ENCODE measurements around the gene GUCD1. TPM values are rescaled to one million over a fixed set of nuclear protein-coding genes. Genes with fewer than 3 reads are reported as not detected.

The GUCD1 gene
- total RNA-seq, 1 donor from 2014 or later, result 71.6 TPM

DNA sequence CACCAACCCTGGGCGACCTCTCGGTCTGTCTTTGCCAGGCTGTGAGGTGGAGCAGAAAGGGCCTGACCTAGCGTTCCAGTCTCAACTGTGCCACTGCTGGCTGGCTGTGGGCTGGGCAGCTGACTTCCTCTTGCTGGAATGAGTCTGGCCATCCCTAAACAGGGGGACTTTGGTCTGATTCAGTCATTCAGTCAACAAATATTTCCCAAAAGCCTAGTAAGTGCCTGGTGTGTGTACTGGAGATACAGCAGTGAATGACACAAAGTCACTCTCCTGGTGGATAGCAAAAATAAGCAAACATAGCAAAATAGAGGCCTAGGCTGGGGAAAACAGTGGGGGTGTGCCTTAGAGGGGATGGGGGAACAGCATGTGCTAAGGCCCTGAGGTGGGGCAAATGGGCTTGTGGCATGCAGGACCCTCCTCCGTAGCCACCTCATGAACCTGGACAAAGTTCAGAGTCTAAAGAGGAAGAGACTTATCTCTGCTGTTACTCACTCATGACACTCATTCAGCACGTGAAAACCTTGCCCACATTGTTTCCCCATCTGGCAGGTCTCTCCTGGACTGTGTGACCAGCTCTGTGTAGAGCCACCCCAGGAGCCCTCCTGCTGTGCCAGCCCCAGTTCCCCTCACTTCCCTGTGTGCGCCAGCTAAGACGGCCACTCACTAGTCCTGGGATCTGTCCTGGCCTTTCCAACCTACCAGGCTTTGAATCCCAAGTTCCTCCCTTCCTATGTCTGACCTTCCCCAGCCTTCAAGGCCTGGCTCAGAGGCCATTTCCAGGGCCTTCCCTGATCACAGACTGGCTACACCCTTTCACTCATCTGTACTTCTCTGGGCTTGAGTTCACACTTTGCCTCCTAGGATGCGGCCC, 4.7 kb downstream of the GUCD1 start:
- Histone ChIP-seq H3K36me3 (ENCODE audit: control insufficient read depth, insufficient read depth, low read length) (peaks cover 34% of the 10 kb centered on the region), H3K4me3 (ENCODE audit: low read depth, low read length) (no peak overlapping the region), H3K27me3 (ENCODE audit: control insufficient read depth, insufficient read depth, low read length) (no peaks in the 10 kb centered on the region)
- DNase-seq (ENCODE audit: low read depth) (no peak), FAIRE-seq (no peak)
- no peak for TF ChIP-seq CTCF (IDR thresholded peaks at IDR 0.05; ENCODE audit: insufficient read depth, low read length, severe bottlenecking)

GRCh38 chr22:24548812-24549211, 6.1 kb downstream of the GUCD1 start:
- FAIRE-seq, result peak; percentile 66
- no peak for TF ChIP-seq CTCF (IDR thresholded peaks at IDR 0.05; ENCODE audit: insufficient read depth, low read length, severe bottlenecking)
- Histone ChIP-seq H3K4me3 (ENCODE audit: low read depth, low read length) (no peak overlapping the region), H3K27me3 (ENCODE audit: control insufficient read depth, insufficient read depth, low read length) (no peaks in the 10 kb centered on the region), H3K36me3 (ENCODE audit: control insufficient read depth, insufficient read depth, low read length) (peaks cover 40% of the 10 kb centered on the region)
- no peak for DNase-seq (ENCODE audit: low read depth)

DNA sequence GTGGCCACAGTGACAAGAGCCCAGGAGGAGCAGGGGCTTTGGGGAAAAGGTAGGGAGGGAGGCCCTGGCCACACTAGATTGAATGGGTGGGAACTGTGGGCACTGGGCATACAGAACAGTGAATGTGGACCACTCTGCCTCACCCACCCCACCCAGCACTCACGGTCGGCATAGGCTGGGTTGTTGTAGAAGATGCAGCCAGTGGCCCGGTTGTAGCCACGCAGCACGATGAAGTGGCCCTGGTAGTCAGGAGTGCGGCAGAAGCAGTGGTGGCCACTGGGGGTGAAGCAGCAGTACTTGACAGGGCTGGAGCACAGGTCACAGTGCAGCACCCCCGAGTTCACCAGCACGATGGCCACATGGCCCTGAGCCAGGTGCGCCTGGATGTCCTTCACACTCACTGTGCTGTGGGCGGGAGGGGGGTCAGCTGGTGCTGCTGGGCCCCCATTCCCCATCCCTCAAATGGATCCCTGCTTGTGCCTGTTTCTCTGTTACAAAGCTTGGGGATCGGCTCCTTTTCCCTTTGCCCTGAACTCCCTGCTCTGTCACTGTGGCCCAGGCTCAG, 11.2 kb downstream of the GUCD1 start:
- DNase-seq (ENCODE audit: low read depth), result no peak
- FAIRE-seq, result no peak
- TF ChIP-seq CTCF (IDR thresholded peaks at IDR 0.05; ENCODE audit: insufficient read depth, low read length, severe bottlenecking), result no peak
- Histone ChIP-seq H3K27me3 (ENCODE audit: control insufficient read depth, insufficient read depth, low read length) (no peaks in the 10 kb centered on the region), H3K4me3 (ENCODE audit: low read depth, low read length) (no peak overlapping the region), H3K36me3 (ENCODE audit: control insufficient read depth, insufficient read depth, low read length) (peaks cover 49% of the 10 kb centered on the region)

GRCh38 chr22:24543185-24543601, 11.7 kb downstream of the GUCD1 start:
- H3K4me3 ChIP-seq (ENCODE audit: low read depth, low read length), result no peak overlapping the region
- TF ChIP-seq CTCF (IDR thresholded peaks at IDR 0.05; ENCODE audit: insufficient read depth, low read length, severe bottlenecking), result no peak
- DNase-seq (ENCODE audit: low read depth) (no peak), FAIRE-seq (no peak)
- no peaks in the 10 kb centered on the region for H3K27me3 ChIP-seq (ENCODE audit: control insufficient read depth, insufficient read depth, low read length)
- peaks cover 44% of the 10 kb centered on the region for H3K36me3 ChIP-seq (ENCODE audit: control insufficient read depth, insufficient read depth, low read length)

GRCh38 chr22:24542641-24543040, 12.3 kb downstream of the GUCD1 start:
- TF ChIP-seq CTCF (IDR thresholded peaks at IDR 0.05; ENCODE audit: insufficient read depth, low read length, severe bottlenecking), result no peak
- DNase-seq (ENCODE audit: low read depth) (no peak), FAIRE-seq (no peak)
- no peak overlapping the region for H3K4me3 ChIP-seq (ENCODE audit: low read depth, low read length)
- peaks cover 40% of the 10 kb centered on the region for H3K36me3 ChIP-seq (ENCODE audit: control insufficient read depth, insufficient read depth, low read length)
- H3K27me3 ChIP-seq (ENCODE audit: control insufficient read depth, insufficient read depth, low read length), result no peaks in the 10 kb centered on the region

All from bronchial epithelial cell (primary cell).